Measurements from ENCODE around the gene SPINK14.

GRCh38 chr5:148156609-148157008 lies 11.7 kb upstream of the SPINK14 start:
- TF ChIP-seq, protein P1, sequence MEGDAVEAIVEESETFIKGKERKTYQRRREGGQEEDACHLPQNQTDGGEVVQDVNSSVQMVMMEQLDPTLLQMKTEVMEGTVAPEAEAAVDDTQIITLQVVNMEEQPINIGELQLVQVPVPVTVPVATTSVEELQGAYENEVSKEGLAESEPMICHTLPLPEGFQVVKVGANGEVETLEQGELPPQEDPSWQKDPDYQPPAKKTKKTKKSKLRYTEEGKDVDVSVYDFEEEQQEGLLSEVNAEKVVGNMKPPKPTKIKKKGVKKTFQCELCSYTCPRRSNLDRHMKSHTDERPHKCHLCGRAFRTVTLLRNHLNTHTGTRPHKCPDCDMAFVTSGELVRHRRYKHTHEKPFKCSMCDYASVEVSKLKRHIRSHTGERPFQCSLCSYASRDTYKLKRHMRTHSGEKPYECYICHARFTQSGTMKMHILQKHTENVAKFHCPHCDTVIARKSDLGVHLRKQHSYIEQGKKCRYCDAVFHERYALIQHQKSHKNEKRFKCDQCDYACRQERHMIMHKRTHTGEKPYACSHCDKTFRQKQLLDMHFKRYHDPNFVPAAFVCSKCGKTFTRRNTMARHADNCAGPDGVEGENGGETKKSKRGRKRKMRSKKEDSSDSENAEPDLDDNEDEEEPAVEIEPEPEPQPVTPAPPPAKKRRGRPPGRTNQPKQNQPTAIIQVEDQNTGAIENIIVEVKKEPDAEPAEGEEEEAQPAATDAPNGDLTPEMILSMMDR (IDR thresholded peaks at IDR 0.05), result no peak
- no peak for TF ChIP-seq EP300 (IDR thresholded peaks at IDR 0.05)
- no peak for TF ChIP-seq POLR2A (IDR thresholded peaks at IDR 0.05)
- TF ChIP-seq POLR2AphosphoS5 (IDR thresholded peaks at IDR 0.05), result no peak
